ENCODE data around the gene ZNF507.

- TF ChIP-seq POLR2A (IDR thresholded peaks at IDR 0.05) = no peak
- no peak for TF ChIP-seq CTCF (IDR thresholded peaks at IDR 0.05)
Observed at GRCh38 chr19:32342695-32343094, 2.7 kb upstream of the ZNF507 start.

Data from right lobe of liver (tissue), 4 donors.